Activated naive CD4-positive, alpha-beta T cell treated with anti-CD3 and anti-CD28 coated beads, Interleukin-2, amount 50 U/mL, for 72 hours (primary cell): Measurements from ENCODE around the gene MTTP. TPM values are rescaled to one million over a fixed set of nuclear protein-coding genes. Genes with fewer than 3 reads are reported as not detected.

ENCODE experiments used
- ATAC-seq, 2 donors: fragments of 150-1000 bp; cut with Tn5 transposase; 2 replicates each; pipeline ENCODE4 v1.10.0; 2021; ENCODE audit warnings: mild to moderate bottlenecking in 2 of 2, moderate library complexity in 2 of 2
- DNase-seq, 2 donors: peaks; one replicate each; pipeline ENCODE4 v3.0.0; 2021 to 2022; ENCODE audit warnings: low spot score in 2 of 2
- H3K27ac Mint-ChIP-seq, 2 donors: one replicate each; pipeline ENCODE4 v1.8.0; 2022; ENCODE audit warnings: mild to moderate bottlenecking in 2 of 2, mixed read lengths in 2 of 2
- H3K36me3 Mint-ChIP-seq, 2 donors: one replicate each; pipeline ENCODE4 v1.8.0; 2022; ENCODE audit warnings: mixed read lengths in 2 of 2
- H3K9me3 Mint-ChIP-seq, 2 donors: one replicate each; pipeline ENCODE4 v1.8.0; 2022; ENCODE audit warnings: mixed read lengths in 2 of 2
- total RNA-seq, 2 donors: library from RNA; stranded (reverse); gene quantifications; one replicate each; pipeline ENCODE4 v1.2.3, GENCODE V29; 2022

The MTTP gene
- total RNA-seq, 2 donors from 2014 or later = 0.10 to 1.2 TPM

DNA sequence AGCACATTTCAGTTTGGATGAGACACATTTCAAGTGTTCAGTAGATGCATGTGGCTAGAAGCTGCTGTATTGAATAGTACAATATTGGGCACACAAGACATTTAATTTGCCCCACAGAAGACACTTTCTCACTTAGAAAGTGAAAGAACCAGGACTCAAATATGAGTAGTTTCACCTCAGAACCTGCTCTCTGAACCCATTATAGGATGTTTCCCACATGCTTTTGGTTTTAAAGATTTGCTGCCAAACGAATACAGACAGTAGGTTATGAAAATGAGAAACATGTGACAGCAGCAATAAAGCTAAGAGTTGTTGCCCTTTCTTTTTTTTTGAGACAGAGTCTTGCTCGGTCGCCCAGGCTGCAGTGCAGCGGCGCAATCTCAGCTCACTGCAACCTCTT lies 50.7 kb downstream of the MTTP start:
- ATAC-seq = peak in 1 of 2 donors; percentile 41
- Mint-ChIP-seq H3K27ac (no peak overlapping the region), H3K9me3 (no peaks in the 10 kb centered on the region), H3K36me3 (no peaks in the 10 kb centered on the region)
- no peak for DNase-seq

GRCh38 chr4:99628040-99628439 lies 53.4 kb downstream of the MTTP start:
- no peak for ATAC-seq
- DNase-seq = no peak
- H3K27ac Mint-ChIP-seq = no peak overlapping the region
- H3K36me3 Mint-ChIP-seq = no peaks in the 10 kb centered on the region
- H3K9me3 Mint-ChIP-seq = no peaks in the 10 kb centered on the region

- H3K36me3 Mint-ChIP-seq = peaks cover 0 to 4% of the 10 kb centered on the region in 2 donors
- H3K9me3 Mint-ChIP-seq = no peaks in the 10 kb centered on the region
- ATAC-seq (no peak), DNase-seq (no peak)
- H3K27ac Mint-ChIP-seq = no peak overlapping the region
Measured at GRCh38 chr4:99629962-99630554, 55.4 kb downstream of the MTTP start.

- DNase-seq (no peak), ATAC-seq (no peak)
- H3K36me3 Mint-ChIP-seq = peaks cover 0 to 6% of the 10 kb centered on the region in 2 donors
- no peak overlapping the region for H3K27ac Mint-ChIP-seq
- H3K9me3 Mint-ChIP-seq = no peaks in the 10 kb centered on the region
Measured at GRCh38 chr4:99630857-99631360, 56.3 kb downstream of the MTTP start.

- no peak overlapping the region for H3K27ac Mint-ChIP-seq
- DNase-seq (no peak), ATAC-seq (no peak)
- peaks cover 0 to 6% of the 10 kb centered on the region in 2 donors for H3K36me3 Mint-ChIP-seq
- no peaks in the 10 kb centered on the region for H3K9me3 Mint-ChIP-seq
Measured at GRCh38 chr4:99633772-99634171, 59.1 kb downstream of the MTTP start.

- no peak for ATAC-seq
- H3K9me3 Mint-ChIP-seq = no peaks in the 10 kb centered on the region
Measured at GRCh38 chr4:99634742-99635360, 60.2 kb downstream of the MTTP start.

DNA sequence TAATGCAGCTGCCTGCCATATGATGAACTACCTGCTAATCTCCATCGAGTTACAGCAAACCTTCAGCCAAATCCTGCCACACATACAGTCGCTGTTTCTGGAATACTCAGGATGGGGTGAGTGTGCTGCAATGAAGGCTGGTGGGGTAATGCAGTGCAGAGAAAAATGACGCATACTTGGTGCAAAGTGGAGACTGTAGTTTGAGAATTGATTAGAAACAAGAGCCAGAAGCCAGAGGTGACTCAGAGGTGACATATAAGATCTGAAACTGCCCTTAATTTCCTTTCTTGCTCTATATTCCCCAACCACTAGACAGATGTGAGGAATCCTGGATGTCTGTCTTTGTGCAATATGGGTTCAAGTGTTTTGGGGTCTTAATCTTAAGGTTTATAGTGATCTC lies 61.0 kb downstream of the MTTP start:
- no peak for ATAC-seq
- no peaks in the 10 kb centered on the region for H3K9me3 Mint-ChIP-seq
- no peak for DNase-seq

More at GRCh38 chr4:99634742-99635360, 60.2 kb downstream of the MTTP start:
- no peak overlapping the region for H3K27ac Mint-ChIP-seq
- H3K36me3 Mint-ChIP-seq = peaks cover 0 to 6% of the 10 kb centered on the region in 2 donors
- no peak for DNase-seq

DNA sequence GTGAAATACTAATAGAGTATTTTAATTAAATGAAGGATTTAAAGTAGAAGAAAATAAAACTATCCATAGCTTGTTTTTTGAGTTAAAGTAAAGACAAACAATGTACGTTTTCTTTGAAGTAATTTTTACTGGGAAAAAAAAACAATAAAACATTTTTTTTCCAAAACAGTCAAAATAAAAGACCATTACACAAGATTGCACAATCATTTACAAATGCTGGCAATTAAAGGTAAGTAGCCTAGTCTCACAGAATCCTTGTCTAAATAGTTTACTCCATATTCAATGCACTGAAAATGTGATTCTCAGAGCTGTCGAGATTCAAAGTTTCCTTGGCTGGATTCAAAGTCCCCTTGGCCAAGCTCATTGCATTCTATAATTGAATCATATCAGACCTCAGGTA lies 61.8 kb downstream of the MTTP start:
- no peak for ATAC-seq
- H3K36me3 Mint-ChIP-seq = peaks cover 0 to 6% of the 10 kb centered on the region in 2 donors
- no peak for DNase-seq
- no peak overlapping the region for H3K27ac Mint-ChIP-seq
- H3K9me3 Mint-ChIP-seq = no peaks in the 10 kb centered on the region

More for the DNA sequence above, 61.0 kb downstream of the MTTP start:
- H3K36me3 Mint-ChIP-seq = peaks cover 0 to 6% of the 10 kb centered on the region in 2 donors
- H3K27ac Mint-ChIP-seq = no peak overlapping the region

DNA sequence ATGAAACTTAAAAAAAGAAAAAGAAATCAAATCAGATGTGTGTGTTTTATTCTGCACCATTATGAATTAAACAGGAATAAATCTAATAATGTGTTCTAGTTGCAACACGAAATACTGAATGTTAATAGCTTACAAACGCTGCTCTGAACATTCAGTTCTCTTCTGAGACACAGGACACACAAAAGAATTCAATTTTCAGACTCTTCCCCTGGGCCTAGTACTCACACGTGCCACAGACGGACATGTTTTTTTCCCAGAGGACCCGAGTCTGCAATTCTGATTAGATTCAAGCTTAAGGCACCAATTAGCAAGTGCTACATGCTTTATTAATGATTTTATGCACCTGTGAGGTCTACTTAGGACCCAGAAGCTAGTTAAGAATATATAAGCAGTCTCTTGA lies 62.5 kb downstream of the MTTP start:
- ATAC-seq (no peak), DNase-seq (no peak)
- no peak overlapping the region for H3K27ac Mint-ChIP-seq
- no peaks in the 10 kb centered on the region for H3K9me3 Mint-ChIP-seq
- H3K36me3 Mint-ChIP-seq = peaks cover 0 to 6% of the 10 kb centered on the region in 2 donors

- DNase-seq (no peak), ATAC-seq (no peak)
- no peaks in the 10 kb centered on the region for H3K9me3 Mint-ChIP-seq
- H3K27ac Mint-ChIP-seq = no peak overlapping the region
- no peaks in the 10 kb centered on the region for H3K36me3 Mint-ChIP-seq
Measured at GRCh38 chr4:99640676-99641075, 66.1 kb downstream of the MTTP start.

GRCh38 chr4:99642725-99643489 lies 68.3 kb downstream of the MTTP start:
- Mint-ChIP-seq H3K36me3 (no peaks in the 10 kb centered on the region), H3K27ac (no peak overlapping the region), H3K9me3 (no peaks in the 10 kb centered on the region)
- no peak for DNase-seq
- no peak for ATAC-seq

DNA sequence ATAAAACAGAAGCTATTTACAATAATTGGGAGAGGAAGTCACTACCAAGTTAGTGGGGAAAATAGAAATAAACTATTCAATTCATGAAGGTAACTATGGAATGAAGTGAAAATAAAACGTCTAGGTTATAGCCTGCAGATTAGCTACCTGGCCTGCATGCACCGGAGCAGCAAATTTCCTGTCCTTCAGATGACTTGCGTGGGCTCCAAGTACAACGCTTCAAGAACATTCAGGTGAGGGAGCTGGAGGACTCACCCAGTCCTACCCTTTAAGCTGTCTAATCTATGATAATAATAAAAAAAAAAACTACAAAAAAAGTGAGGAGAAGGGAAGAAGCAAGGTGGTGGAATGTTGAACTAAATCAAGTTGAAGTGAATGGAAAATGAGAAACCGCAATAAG lies 69.8 kb downstream of the MTTP start:
- H3K9me3 Mint-ChIP-seq = no peaks in the 10 kb centered on the region
- no peak for DNase-seq
- no peaks in the 10 kb centered on the region for H3K36me3 Mint-ChIP-seq

DNA sequence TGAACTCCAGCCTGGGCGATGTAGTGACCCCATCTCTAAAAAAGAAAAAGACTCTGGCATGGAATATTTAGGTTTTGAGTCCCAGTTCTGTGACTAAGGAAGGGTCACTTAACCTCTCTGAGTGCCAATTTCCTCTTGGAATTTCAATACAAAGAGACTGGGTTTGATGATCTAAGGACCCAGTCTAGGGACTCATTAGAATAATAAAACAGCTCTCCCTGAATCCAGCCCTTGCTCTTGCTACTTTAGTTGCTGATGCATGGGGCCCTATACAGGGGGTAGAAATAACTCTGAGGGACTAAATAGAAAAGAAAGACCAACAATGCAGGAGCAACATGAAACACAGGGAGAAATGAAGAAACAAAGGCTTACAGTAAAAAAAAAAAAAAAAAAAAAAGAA lies 70.4 kb downstream of the MTTP start:
- H3K27ac Mint-ChIP-seq = no peak overlapping the region
- H3K36me3 Mint-ChIP-seq = no peaks in the 10 kb centered on the region
- DNase-seq (no peak), ATAC-seq (no peak)
- H3K9me3 Mint-ChIP-seq = no peaks in the 10 kb centered on the region

More for the DNA sequence above, 69.8 kb downstream of the MTTP start:
- ATAC-seq = no peak
- H3K27ac Mint-ChIP-seq = no peak overlapping the region

DNA sequence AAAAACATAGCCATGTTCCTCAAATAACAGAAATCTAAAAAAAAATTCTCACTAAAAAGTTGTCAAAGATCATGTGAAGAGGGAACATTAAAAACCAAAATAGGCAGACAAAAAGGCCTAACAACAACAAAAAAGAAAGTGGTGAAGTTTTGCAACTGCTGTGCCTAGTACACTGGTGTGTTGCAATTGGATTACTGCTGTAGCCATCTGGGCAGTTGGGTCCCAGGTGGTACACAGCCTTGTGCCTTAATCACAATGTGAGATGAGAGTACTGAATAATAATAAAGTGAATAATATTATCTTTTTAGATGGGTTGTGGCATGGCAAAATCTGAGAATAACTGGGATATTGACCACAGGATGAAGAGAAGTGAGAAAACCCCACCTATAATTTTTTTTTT lies 71.0 kb downstream of the MTTP start:
- ATAC-seq (no peak), DNase-seq (no peak)
- no peaks in the 10 kb centered on the region for H3K9me3 Mint-ChIP-seq
- H3K27ac Mint-ChIP-seq = no peak overlapping the region
- H3K36me3 Mint-ChIP-seq = no peaks in the 10 kb centered on the region

- no peak for DNase-seq
- no peak for ATAC-seq
- Mint-ChIP-seq H3K9me3 (no peaks in the 10 kb centered on the region), H3K27ac (no peak overlapping the region), H3K36me3 (no peaks in the 10 kb centered on the region)
Measured at GRCh38 chr4:99647071-99647470, 72.4 kb downstream of the MTTP start.

GRCh38 chr4:99648321-99648720 lies 73.7 kb downstream of the MTTP start:
- no peak overlapping the region for H3K27ac Mint-ChIP-seq
- DNase-seq (no peak), ATAC-seq (no peak)
- no peaks in the 10 kb centered on the region for H3K36me3 Mint-ChIP-seq
- H3K9me3 Mint-ChIP-seq = no peaks in the 10 kb centered on the region

GRCh38 chr4:99649208-99649607 lies 74.6 kb downstream of the MTTP start:
- Mint-ChIP-seq H3K27ac (no peak overlapping the region), H3K36me3 (no peaks in the 10 kb centered on the region), H3K9me3 (no peaks in the 10 kb centered on the region)
- DNase-seq (no peak), ATAC-seq (no peak)
